Left renal cortex interstitium (tissue), 4 donors: ENCODE results near the gene LRFN4. TPM values are rescaled to one million over a fixed set of nuclear protein-coding genes. Genes with fewer than 3 reads are reported as not detected.
"Not testable (repeated sequence)": the region's sequence is repeated elsewhere in the genome, so short reads cannot be mapped to it uniquely, and the experiment has no call there.

Experiments
- DNase-seq, 4 donors: peaks; one replicate each; pipeline ENCODE4 v3.0.0-alpha.2; 2013; ENCODE audit warnings: low read depth in 4 of 4, low spot score in 2 of 4, missing footprints in 1 of 4
- polyA plus RNA-seq, 4 donors: library from polyadenylated mRNA; unstranded; fragments of 120-200 nt; gene quantifications; one replicate each; pipeline ENCODE4 v1.2.1, GENCODE V29; 2013; ENCODE audit not compliant: insufficient read length in 4 of 4

LRFN4 gene
- polyA plus RNA-seq, result 10 to 100 TPM; 13.4 to 31.1 (median 25.4) TPM

GRCh38 chr11:66856496-66857233, at the start of gene LRFN4:
LRFN4 (plus strand) TSS chr11:66857064; CDS start chr11:66857745, 681 bp downstream.
- DNase-seq, result no peak

GRCh38 chr11:66809592-66809991, 47.3 kb upstream of the LRFN4 start:
- DNase-seq, result no peak

- no peak for DNase-seq
Measured at GRCh38 chr11:66810576-66811185, 46.2 kb upstream of the LRFN4 start.

- DNase-seq, result no peak
Measured at GRCh38 chr11:66814678-66815077, 42.2 kb upstream of the LRFN4 start.

GRCh38 chr11:66815646-66816045, 41.2 kb upstream of the LRFN4 start:
- DNase-seq, result no peak

- no peak for DNase-seq
Measured at GRCh38 chr11:66818231-66818955, 38.5 kb upstream of the LRFN4 start.

GRCh38 chr11:66820381-66820780, 36.5 kb upstream of the LRFN4 start:
- DNase-seq, result no peak

GRCh38 chr11:66820901-66821300, 36.0 kb upstream of the LRFN4 start:
- no peak for DNase-seq

GRCh38 chr11:66823700-66824099, 33.2 kb upstream of the LRFN4 start:
- DNase-seq, result no peak

- DNase-seq, result not testable (repeated sequence)
Measured at GRCh38 chr11:66824573-66824972, 32.3 kb upstream of the LRFN4 start.

- no peak for DNase-seq
Measured at GRCh38 chr11:66834539-66834845, 22.4 kb upstream of the LRFN4 start.

- no peak for DNase-seq
Measured at GRCh38 chr11:66834943-66835342, 21.9 kb upstream of the LRFN4 start.

- DNase-seq, result no peak
Measured at GRCh38 chr11:66835768-66836405, 21.0 kb upstream of the LRFN4 start.

- DNase-seq, result no peak
Measured at GRCh38 chr11:66840317-66841091, 16.4 kb upstream of the LRFN4 start.

- DNase-seq, result no peak
Measured at GRCh38 chr11:66841861-66842260, 15.0 kb upstream of the LRFN4 start.

- DNase-seq, result no peak
Measured at GRCh38 chr11:66842501-66842895, 14.4 kb upstream of the LRFN4 start.

GRCh38 chr11:66842896-66843775, 13.7 kb upstream of the LRFN4 start, which contains the start of gene RCE1:
RCE1 (plus strand) TSS chr11:66843441; CDS start chr11:66843456, 15 bp downstream.
- peak in 3 of 4 donors; percentile 73 to 83 (median 77) for DNase-seq

GRCh38 chr11:66843776-66844495, 12.9 kb upstream of the LRFN4 start:
- no peak for DNase-seq
